Measurements from ENCODE around the gene ORM2.

The ORM2 gene

GRCh38 chr9:114348906-114349482, 19.3 kb downstream of the ORM2 start:
- peak overlapping the region; percentile 93 for H3K27ac Mint-ChIP-seq

GRCh38 chr9:114349713-114350480, 20.2 kb downstream of the ORM2 start:
- no peak for TF ChIP-seq CTCF (IDR thresholded peaks at IDR 0.05)
- H3K4me3 Mint-ChIP-seq, result peak overlapping the region; percentile 20
- no peak for DNase-seq
- no peaks in the 10 kb centered on the region for H3K9me3 Mint-ChIP-seq
- peaks cover 54% of the 10 kb centered on the region for H3K36me3 Mint-ChIP-seq (ENCODE audit: low read depth)
- H3K27me3 Mint-ChIP-seq (ENCODE audit: low read depth, poor library complexity), result no peaks in the 10 kb centered on the region
- H3K27ac Mint-ChIP-seq, result peak overlapping the region; percentile 93
- peaks cover 22% of the 10 kb centered on the region for H3K4me1 Mint-ChIP-seq

More at GRCh38 chr9:114348906-114349482, 19.3 kb downstream of the ORM2 start:
- DNase-seq, result peak; percentile 58
- H3K36me3 Mint-ChIP-seq (ENCODE audit: low read depth), result peaks cover 58% of the 10 kb centered on the region
- no peak for TF ChIP-seq CTCF (IDR thresholded peaks at IDR 0.05)
- no peaks in the 10 kb centered on the region for H3K9me3 Mint-ChIP-seq
- peaks cover 28% of the 10 kb centered on the region for H3K4me1 Mint-ChIP-seq
- H3K27me3 Mint-ChIP-seq (ENCODE audit: low read depth, poor library complexity), result no peaks in the 10 kb centered on the region
- peak overlapping the region; percentile 20 for H3K4me3 Mint-ChIP-seq

GRCh38 chr9:114350636-114351401, 21.1 kb downstream of the ORM2 start:
- DNase-seq, result no peak
- Mint-ChIP-seq H3K27ac (no peak overlapping the region), H3K36me3 (ENCODE audit: low read depth) (peaks cover 45% of the 10 kb centered on the region), H3K27me3 (ENCODE audit: low read depth, poor library complexity) (no peaks in the 10 kb centered on the region), H3K4me1 (peaks cover 21% of the 10 kb centered on the region), H3K9me3 (no peaks in the 10 kb centered on the region), H3K4me3 (no peak overlapping the region)
- no peak for TF ChIP-seq CTCF (IDR thresholded peaks at IDR 0.05)

GRCh38 chr9:114351932-114352331, 22.3 kb downstream of the ORM2 start:
- Mint-ChIP-seq H3K4me3 (no peak overlapping the region), H3K36me3 (ENCODE audit: low read depth) (peaks cover 38% of the 10 kb centered on the region), H3K9me3 (no peaks in the 10 kb centered on the region), H3K4me1 (peaks cover 21% of the 10 kb centered on the region), H3K27me3 (ENCODE audit: low read depth, poor library complexity) (no peaks in the 10 kb centered on the region), H3K27ac (no peak overlapping the region)
- no peak for DNase-seq
- TF ChIP-seq CTCF (IDR thresholded peaks at IDR 0.05), result no peak

- H3K9me3 Mint-ChIP-seq, result no peaks in the 10 kb centered on the region
- no peaks in the 10 kb centered on the region for H3K4me1 Mint-ChIP-seq
- peaks cover 32% of the 10 kb centered on the region for H3K36me3 Mint-ChIP-seq (ENCODE audit: low read depth)
- H3K4me3 Mint-ChIP-seq, result no peak overlapping the region
- DNase-seq, result no peak
- H3K27me3 Mint-ChIP-seq (ENCODE audit: low read depth, poor library complexity), result no peaks in the 10 kb centered on the region
- no peak for TF ChIP-seq CTCF (IDR thresholded peaks at IDR 0.05)
- no peak overlapping the region for H3K27ac Mint-ChIP-seq
Measured at GRCh38 chr9:114355821-114356220, 26.2 kb downstream of the ORM2 start.
